ENCODE data around the gene DOCK10. TPM values are rescaled to one million over a fixed set of nuclear protein-coding genes. Genes with fewer than 3 reads are reported as not detected.

Gene DOCK10
- total and polyA plus RNA-seq, 11 donors = 0.31 to 28.6 (median 2.0) TPM

DNA sequence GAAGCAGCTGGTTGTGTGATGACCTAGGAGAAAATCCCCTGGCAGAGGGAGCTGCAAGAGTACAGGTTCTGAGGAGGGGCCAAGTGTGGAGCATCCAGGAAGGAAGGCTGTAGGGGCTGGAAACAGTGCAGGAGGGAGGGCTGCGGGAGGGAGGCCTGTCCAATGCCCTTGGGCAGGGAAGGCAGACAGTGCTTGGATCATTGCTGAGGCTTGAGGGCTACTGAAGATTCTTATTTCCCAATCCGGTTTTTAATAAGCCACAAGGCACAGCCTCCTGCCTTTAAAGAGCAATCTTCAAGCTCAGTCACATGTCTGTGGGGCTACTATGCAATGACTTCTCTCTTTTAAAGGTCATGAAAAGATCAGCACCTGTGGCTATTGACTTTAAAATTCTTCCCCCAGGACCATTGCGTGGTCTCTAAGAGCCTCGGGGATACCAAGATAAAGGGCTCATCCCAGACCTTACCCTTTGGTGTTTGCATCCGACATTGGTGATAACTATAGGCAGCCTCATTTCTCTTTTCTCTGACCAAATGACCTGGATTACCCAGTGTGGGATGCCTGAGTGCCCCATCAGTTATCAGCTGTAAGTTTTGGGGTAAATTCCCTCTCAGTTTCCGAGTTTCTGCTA is 149.6 kb downstream of the DOCK10 start:
- DNase-seq = no peak
- H3K4me1 ChIP-seq = peaks cover 0 to 40% (median 0%) of the 10 kb centered on the region in 12 donors
- 66 to 73% (median 69%) methylated on average over 6 of the region's 6 CpGs for WGBS, 4 donors
- peak overlapping the region in 1 of 12 donors; percentile 72 for H3K27ac ChIP-seq
- ATAC-seq = no peak
- no peak overlapping the region for H3K4me3 ChIP-seq
- intact Hi-C loops (cut with DNase I) = no loop called here
- no peaks in the 10 kb centered on the region for H3K9me3 ChIP-seq
- TF ChIP-seq, protein P1, sequence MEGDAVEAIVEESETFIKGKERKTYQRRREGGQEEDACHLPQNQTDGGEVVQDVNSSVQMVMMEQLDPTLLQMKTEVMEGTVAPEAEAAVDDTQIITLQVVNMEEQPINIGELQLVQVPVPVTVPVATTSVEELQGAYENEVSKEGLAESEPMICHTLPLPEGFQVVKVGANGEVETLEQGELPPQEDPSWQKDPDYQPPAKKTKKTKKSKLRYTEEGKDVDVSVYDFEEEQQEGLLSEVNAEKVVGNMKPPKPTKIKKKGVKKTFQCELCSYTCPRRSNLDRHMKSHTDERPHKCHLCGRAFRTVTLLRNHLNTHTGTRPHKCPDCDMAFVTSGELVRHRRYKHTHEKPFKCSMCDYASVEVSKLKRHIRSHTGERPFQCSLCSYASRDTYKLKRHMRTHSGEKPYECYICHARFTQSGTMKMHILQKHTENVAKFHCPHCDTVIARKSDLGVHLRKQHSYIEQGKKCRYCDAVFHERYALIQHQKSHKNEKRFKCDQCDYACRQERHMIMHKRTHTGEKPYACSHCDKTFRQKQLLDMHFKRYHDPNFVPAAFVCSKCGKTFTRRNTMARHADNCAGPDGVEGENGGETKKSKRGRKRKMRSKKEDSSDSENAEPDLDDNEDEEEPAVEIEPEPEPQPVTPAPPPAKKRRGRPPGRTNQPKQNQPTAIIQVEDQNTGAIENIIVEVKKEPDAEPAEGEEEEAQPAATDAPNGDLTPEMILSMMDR (IDR thresholded peaks at IDR 0.05) = no peak
- no peak for TF ChIP-seq POLR2A (IDR thresholded peaks at IDR 0.05)
- H3K27me3 ChIP-seq = no peaks in the 10 kb centered on the region
- peaks cover 0 to 16% (median 0%) of the 10 kb centered on the region in 9 donors for H3K36me3 ChIP-seq

- TF ChIP-seq POLR2A (IDR thresholded peaks at IDR 0.05) = no peak
- TF ChIP-seq, protein P1 (IDR thresholded peaks at IDR 0.05) = no peak
- DNase-seq = no peak
- Histone ChIP-seq H3K9me3 (no peaks in the 10 kb centered on the region), H3K36me3 (peaks cover 0 to 14% (median 0%) of the 10 kb centered on the region in 9 donors), H3K4me3 (no peak overlapping the region), H3K27ac (no peak overlapping the region), H3K4me1 (peaks cover 0 to 49% (median 0%) of the 10 kb centered on the region in 12 donors), H3K27me3 (no peaks in the 10 kb centered on the region)
- WGBS, 4 donors = 56 to 73% (median 65%) methylated on average over 3 of the region's 3 CpGs
- ATAC-seq = no peak
- intact Hi-C loops (cut with DNase I) = no loop called here
Observed at GRCh38 chr2:224890372-224890771, 151.9 kb downstream of the DOCK10 start.

- peaks cover 0 to 15% (median 0%) of the 10 kb centered on the region in 9 donors for H3K36me3 ChIP-seq
- 83 to 92% (median 86%) methylated on average over 1 of the region's 1 CpG for WGBS, 4 donors
- H3K4me3 ChIP-seq = no peak overlapping the region
- no peaks in the 10 kb centered on the region for H3K9me3 ChIP-seq
- no peak overlapping the region for H3K27ac ChIP-seq
- intact Hi-C loops (cut with DNase I) = no loop called here
- no peak for ATAC-seq
- no peak for DNase-seq
- H3K4me1 ChIP-seq = peaks cover 0 to 43% (median 0%) of the 10 kb centered on the region in 12 donors
- TF ChIP-seq, protein P1 (IDR thresholded peaks at IDR 0.05) = no peak
- TF ChIP-seq POLR2A (IDR thresholded peaks at IDR 0.05) = no peak
- no peaks in the 10 kb centered on the region for H3K27me3 ChIP-seq
Observed at GRCh38 chr2:224887141-224887540, 155.1 kb downstream of the DOCK10 start.

GRCh38 chr2:224885836-224886547 is 156.3 kb downstream of the DOCK10 start:
- H3K4me3 ChIP-seq = no peak overlapping the region
- intact Hi-C loops (cut with DNase I) = no loop called here
- TF ChIP-seq, protein P1 (IDR thresholded peaks at IDR 0.05) = no peak
- no peak for TF ChIP-seq POLR2A (IDR thresholded peaks at IDR 0.05)
- 72 to 81% (median 77%) methylated on average over 9 of the region's 9 CpGs for WGBS, 4 donors
- ATAC-seq = no peak
- no peak for DNase-seq
- no peaks in the 10 kb centered on the region for H3K27me3 ChIP-seq
- peaks cover 0 to 46% (median 0%) of the 10 kb centered on the region in 12 donors for H3K4me1 ChIP-seq
- H3K36me3 ChIP-seq = peaks cover 0 to 25% (median 0%) of the 10 kb centered on the region in 9 donors
- no peaks in the 10 kb centered on the region for H3K9me3 ChIP-seq
- H3K27ac ChIP-seq = no peak overlapping the region

All from heart left ventricle (tissue), 16 donors.